Hematopoietic multipotent progenitor cell treated with erythropoietin and hydrocortisone succinate and interleukin-3 and kit ligand, for 15 days (in vitro differentiated cells): Measurements from ENCODE around the gene NDUFB10.

Experiments used
- DNase-seq: peaks from one replicate; pipeline ENCODE4 v3.0.0-alpha.2; 2015; ENCODE audit warnings: low spot score

The NDUFB10 gene

GRCh38 chr16:2002406-2003230, 43.3 kb downstream of the NDUFB10 start:
- no peak for DNase-seq

GRCh38 chr16:2003231-2003826, 44.0 kb downstream of the NDUFB10 start:
- no peak for DNase-seq

GRCh38 chr16:2003827-2004641, 44.7 kb downstream of the NDUFB10 start:
- peak; percentile 92 for DNase-seq

- no peak for DNase-seq
Observed at GRCh38 chr16:2004795-2005517, 45.6 kb downstream of the NDUFB10 start.

- DNase-seq = peak; percentile 58
Observed at GRCh38 chr16:2005646-2006045, 46.3 kb downstream of the NDUFB10 start.

GRCh38 chr16:2006317-2006716, 47.0 kb downstream of the NDUFB10 start:
- no peak for DNase-seq

- DNase-seq = no peak
Observed at GRCh38 chr16:2007081-2007836, 47.9 kb downstream of the NDUFB10 start.

GRCh38 chr16:2008009-2008526, 48.7 kb downstream of the NDUFB10 start:
- DNase-seq = no peak

- DNase-seq = no peak
Observed at GRCh38 chr16:2008631-2009163, 49.4 kb downstream of the NDUFB10 start.

GRCh38 chr16:2009164-2009711, 49.9 kb downstream of the NDUFB10 start:
- DNase-seq = no peak

- peak; percentile 89 for DNase-seq
Observed at GRCh38 chr16:2009791-2010510, 50.6 kb downstream of the NDUFB10 start, which contains the start of gene ZNF598. TSS of gene ZNF598 (minus strand) at chr16:2009821.
